H9 (cell line): ENCODE data around the gene SF1. TPM values are rescaled to one million over a fixed set of nuclear protein-coding genes. Genes with fewer than 3 reads are reported as not detected.

Experiments
- DNase-seq: peaks from one replicate; pipeline ENCODE4 v3.0.0-alpha.2; 2017
- H2AFZ ChIP-seq: one replicate; pipeline ENCODE4 v1.6.1; 2013; ENCODE audit warnings: mild to moderate bottlenecking, low read length, control low read depth, moderate library complexity
- H2AK5ac ChIP-seq: 2 replicates; pipeline ENCODE4 v1.6.1; 2013; ENCODE audit warnings: low read length, control low read depth, mixed read lengths; ENCODE audit not compliant: insufficient read length
- H2BK120ac ChIP-seq: one replicate; pipeline ENCODE4 v1.6.1; 2013; ENCODE audit warnings: low read depth, mild to moderate bottlenecking, low read length, control low read depth, inconsistent platforms; ENCODE audit not compliant: poor library complexity, severe bottlenecking
- H2BK12ac ChIP-seq: 2 replicates; pipeline ENCODE4 v1.6.1; 2013; ENCODE audit warnings: low read length, control low read depth, mixed read lengths, low read depth; ENCODE audit not compliant: insufficient read length
- H2BK15ac ChIP-seq: 2 replicates; pipeline ENCODE4 v1.6.1; 2013; ENCODE audit warnings: low read depth, low read length, control low read depth
- H2BK20ac ChIP-seq: one replicate; pipeline ENCODE4 v1.6.1; 2013; ENCODE audit warnings: low read depth, mild to moderate bottlenecking, low read length, control low read depth, inconsistent platforms; ENCODE audit not compliant: poor library complexity, severe bottlenecking
- H2BK5ac ChIP-seq: 2 replicates; pipeline ENCODE4 v1.6.1; 2013; ENCODE audit warnings: low read length, control low read depth, mixed read lengths; ENCODE audit not compliant: insufficient read length
- H3K14ac ChIP-seq: 2 replicates; pipeline ENCODE4 v1.6.1; 2013; ENCODE audit warnings: low read length, control low read depth; ENCODE audit not compliant: insufficient read depth
- H3K18ac ChIP-seq: 2 replicates; pipeline ENCODE4 v1.6.1; 2013; ENCODE audit warnings: low read depth, mild to moderate bottlenecking, mixed read lengths, low read length, control low read depth; ENCODE audit not compliant: insufficient read length
- H3K23ac ChIP-seq: 2 replicates; pipeline ENCODE4 v1.6.1; 2013; ENCODE audit warnings: low read length, control low read depth, mixed read lengths, low read depth; ENCODE audit not compliant: insufficient read length
- H3K23me2 ChIP-seq: 2 replicates; pipeline ENCODE4 v1.6.1; 2013; ENCODE audit warnings: low read depth, mild to moderate bottlenecking, mixed read lengths, low read length, control low read depth; ENCODE audit not compliant: insufficient read length, poor library complexity, severe bottlenecking
- H3K27ac ChIP-seq: 2 replicates; pipeline ENCODE4 v1.5.1; 2013; ENCODE audit warnings: low read length, control low read depth, mixed read lengths, low read depth; ENCODE audit not compliant: insufficient read length
- H3K27me3 ChIP-seq: 2 replicates; pipeline ENCODE4 v1.6.1; 2013; ENCODE audit warnings: low read length, control low read depth, inconsistent platforms; ENCODE audit not compliant: insufficient read depth
- H3K4ac ChIP-seq: 2 replicates; pipeline ENCODE4 v1.6.1; 2013; ENCODE audit warnings: low read depth, mild to moderate bottlenecking, control low read depth, inconsistent platforms, low read length, moderate library complexity
- H3K4me1 ChIP-seq: 2 replicates; pipeline ENCODE4 v1.6.1; 2013; ENCODE audit warnings: low read length, control low read depth, inconsistent platforms; ENCODE audit not compliant: insufficient read depth
- H3K4me2 ChIP-seq: 2 replicates; pipeline ENCODE4 v1.6.1; 2013; ENCODE audit warnings: low read length, control low read depth, mixed read lengths; ENCODE audit not compliant: insufficient read length, insufficient read depth
- H3K56ac ChIP-seq: 2 replicates; pipeline ENCODE4 v1.6.1; 2013; ENCODE audit warnings: low read depth, mild to moderate bottlenecking, mixed read lengths, low read length, control low read depth; ENCODE audit not compliant: insufficient read length
- H3K79me1 ChIP-seq: 2 replicates; pipeline ENCODE4 v1.6.1; 2013; ENCODE audit warnings: low read depth, mild to moderate bottlenecking, moderate library complexity, low read length, control low read depth, inconsistent platforms; ENCODE audit not compliant: insufficient read depth, poor library complexity, severe bottlenecking
- H3K79me2 ChIP-seq: 2 replicates; pipeline ENCODE4 v1.6.1; 2013; ENCODE audit warnings: low read length, control low read depth, inconsistent platforms; ENCODE audit not compliant: insufficient read depth
- H3K9ac ChIP-seq: 2 replicates; pipeline ENCODE4 v1.6.1; 2013; ENCODE audit warnings: low read length, control low read depth, mixed read lengths; ENCODE audit not compliant: insufficient read length; ENCODE audit errors: extremely low read depth
- H3K9me3 ChIP-seq: one replicate; pipeline ENCODE4 v1.6.1; 2013; ENCODE audit warnings: low read depth, low read length, inconsistent platforms; ENCODE audit not compliant: control insufficient read depth
- H3T11ph ChIP-seq: one replicate; pipeline ENCODE4 v1.6.1; 2013; ENCODE audit warnings: mild to moderate bottlenecking, low read length, control low read depth, inconsistent platforms
- H4K20me1 ChIP-seq: one replicate; pipeline ENCODE4 v1.6.1; 2013; ENCODE audit not compliant: control insufficient read depth, insufficient read length, insufficient read depth
- H4K5ac ChIP-seq: 2 replicates; pipeline ENCODE4 v1.6.1; 2013; ENCODE audit warnings: low read depth, mild to moderate bottlenecking, mixed read lengths, low read length, control low read depth; ENCODE audit not compliant: insufficient read length
- H4K8ac ChIP-seq: replicated peaks from 2 replicates; pipeline ENCODE4 v1.6.1; 2013; ENCODE audit warnings: low read length, control low read depth, mixed read lengths, low read depth; ENCODE audit not compliant: insufficient read length
- H4K91ac ChIP-seq: 2 replicates; pipeline ENCODE4 v1.6.1; 2013; ENCODE audit warnings: low read depth, mild to moderate bottlenecking, moderate library complexity, mixed read lengths, low read length, control low read depth; ENCODE audit not compliant: insufficient read length
- H3K27ac Mint-ChIP-seq, 3 experiments: 2 replicates in 2 of 3; 3 replicates in 1 of 3; pipeline ENCODE4 v1.8.0; 2020 to 2021; ENCODE audit warnings: mixed read lengths in 3 of 3, mild to moderate bottlenecking in 1 of 3, moderate library complexity in 1 of 3
- H3K27me3 Mint-ChIP-seq: 2 replicates; pipeline ENCODE4 v1.8.0; 2021; ENCODE audit warnings: low read depth, mild to moderate bottlenecking, moderate library complexity, mixed read lengths
- H3K36me3 Mint-ChIP-seq, 3 experiments: 2 replicates in 2 of 3; 3 replicates in 1 of 3; pipeline ENCODE4 v1.8.0; 2020 to 2021; ENCODE audit warnings: low read depth in 3 of 3, mixed read lengths in 3 of 3; ENCODE audit not compliant: insufficient read depth in 1 of 3
- H3K4me1 Mint-ChIP-seq, 2 experiments: 2 replicates each; pipeline ENCODE4 v1.8.0; 2020; ENCODE audit warnings: mixed read lengths in 2 of 2
- H3K4me3 Mint-ChIP-seq, 2 experiments: 2 replicates in 1 of 2; 3 replicates in 1 of 2; pipeline ENCODE4 v1.8.0; 2020 to 2021; ENCODE audit warnings: mild to moderate bottlenecking in 2 of 2, mixed read lengths in 2 of 2, moderate library complexity in 1 of 2
- H3K9me3 Mint-ChIP-seq, 2 experiments: 2 replicates in 1 of 2; 3 replicates in 1 of 2; pipeline ENCODE4 v1.8.0; 2020; ENCODE audit warnings: mild to moderate bottlenecking in 2 of 2, mixed read lengths in 2 of 2, moderate library complexity in 1 of 2
- CTCF ChIP-seq: fragments of 200-600 bp; sonication (generic); conservative IDR thresholded peaks from 3 replicates; pipeline ENCODE4 v1.8.0; 2021; ENCODE audit warnings: antibody characterized with exemption, mild to moderate bottlenecking
- WGBS: extraction: QIAGEN DNeasy Blood & Tissue Kit; methylation state at CpG from one replicate; pipeline ENCODE4 v1.1.7; 2013; ENCODE audit warnings: missing lambda C conversion rate, low lambda C conversion rate, mixed read lengths; ENCODE audit not compliant: insufficient read length; ENCODE audit errors: extremely low coverage; 5-methylcytosine and 5-hydroxymethylcytosine counted together
- total RNA-seq: library from RNA; stranded (reverse); gene quantifications from 2 replicates; pipeline ENCODE4 v1.2.1, GENCODE V29; 2021

SF1 gene
- total RNA-seq, 1 experiment from 2014 or later: 528 TPM

- H3K79me1 ChIP-seq: no peaks in the 10 kb centered on the region
- no peak within 1 kb of the TSS for H2AFZ ChIP-seq
Measured at GRCh38 chr11:64803158-64803845, 25.0 kb upstream of the SF1 start, which contains the start of gene MAP4K2. TSS of gene MAP4K2 (minus strand) at chr11:64803214. CDS start at chr11:64803149, 65 bp downstream.

More at GRCh38 chr11:64803158-64803845, 25.0 kb upstream of the SF1 start, which contains the start of gene MAP4K2:
- Histone ChIP-seq H3K9ac (peak within 1 kb of the TSS; percentile 8), H2BK20ac (no peak within 1 kb of the TSS), H2BK15ac (no peak within 1 kb of the TSS), H3T11ph (no peak within 1 kb of the TSS), H3K4me1 (no peaks in the 10 kb centered on the region), H2BK12ac (no peak within 1 kb of the TSS), H3K56ac (no peak within 1 kb of the TSS), H3K9me3 (no peaks in the 10 kb centered on the region), H2AK5ac (no peak within 1 kb of the TSS), H3K18ac (peak within 1 kb of the TSS; percentile 32), H4K20me1 (no peaks in the 10 kb centered on the region), H3K27me3 (no peaks in the 10 kb centered on the region), H4K91ac (no peak within 1 kb of the TSS), H3K23ac (no peak within 1 kb of the TSS), H3K27ac (no peak within 1 kb of the TSS), H2BK120ac (no peak within 1 kb of the TSS), H3K4ac (no peak within 1 kb of the TSS), H4K8ac (no peak within 1 kb of the TSS), H2BK5ac (no peak within 1 kb of the TSS), H3K23me2 (peaks cover 8% of the 10 kb centered on the region), H3K4me2 (peak within 1 kb of the TSS; percentile 71), H3K79me2 (no peaks in the 10 kb centered on the region), H3K14ac (no peak within 1 kb of the TSS), H4K5ac (no peak within 1 kb of the TSS)
- Mint-ChIP-seq H3K9me3 (no peaks in the 10 kb centered on the region), H3K27ac (peak within 1 kb of the TSS; percentile 91 to 99 (median 93)), H3K4me3 (peak within 1 kb of the TSS; percentile 83 to 90), H3K4me1 (peaks cover 11 to 14% of the 10 kb centered on the region in 2 experiments), H3K36me3 (peaks cover 6 to 41% (median 31%) of the 10 kb centered on the region in 3 experiments; a peak in 6 of 7 replicates), H3K27me3 (no peaks in the 10 kb centered on the region)
- DNase-seq: peak; percentile 90
- WGBS: no CpG with 5 or more reads among the region's 58 CpGs
- TF ChIP-seq CTCF: peak; percentile 42; the same call in 2 of the 3 replicates
